GM18499 (cell line): ENCODE measurements around the gene HS3ST5.

ENCODE experiments used
- ATAC-seq: cut with Tn5 transposase; IDR thresholded peaks from one replicate; pipeline ENCODE4 v1.9.1; 2021; ENCODE audit warnings: moderate number of reproducible peaks; ENCODE audit not compliant: insufficient read depth, unreplicated experiment

HS3ST5 gene

DNA sequence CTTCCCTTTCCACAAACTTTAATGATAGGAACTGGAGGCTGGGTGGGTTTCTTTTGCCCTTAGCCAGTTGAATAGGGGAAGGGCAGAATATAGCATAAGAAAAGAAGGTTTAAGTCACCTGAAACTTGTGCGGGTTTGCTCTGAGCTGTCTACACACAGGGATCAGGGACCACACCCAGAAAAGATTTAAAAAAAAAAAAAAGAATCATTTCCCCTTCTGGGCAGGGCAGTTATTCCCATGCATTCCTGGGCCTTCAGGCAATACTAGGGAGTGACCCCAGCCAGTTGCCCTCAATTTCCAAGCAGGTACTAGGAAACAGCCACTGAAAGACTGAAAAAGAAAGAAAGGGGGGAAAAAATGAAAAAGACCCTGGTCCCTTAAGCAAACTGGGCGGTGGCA lies 332.3 kb downstream of the HS3ST5 start:
- no peak for ATAC-seq

DNA sequence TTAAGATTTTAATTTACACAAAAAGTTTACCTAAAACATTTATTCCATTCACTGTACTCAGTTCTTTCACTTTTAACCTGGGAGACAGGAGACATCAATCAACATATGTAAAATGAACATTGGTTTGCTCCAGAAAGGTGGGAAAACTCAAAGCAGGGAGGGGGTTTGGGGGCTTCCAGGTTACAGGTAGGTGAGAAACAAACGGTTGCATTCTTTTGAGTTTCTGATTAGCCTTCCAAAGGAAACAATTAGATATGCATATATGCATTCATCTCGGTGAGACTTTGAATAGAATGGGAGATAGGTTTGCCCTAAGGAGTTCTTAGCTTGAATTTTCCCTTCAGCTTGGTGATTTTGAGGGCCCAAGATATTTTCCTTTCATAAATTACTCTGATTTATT lies 333.6 kb downstream of the HS3ST5 start:
- ATAC-seq: no peak

DNA sequence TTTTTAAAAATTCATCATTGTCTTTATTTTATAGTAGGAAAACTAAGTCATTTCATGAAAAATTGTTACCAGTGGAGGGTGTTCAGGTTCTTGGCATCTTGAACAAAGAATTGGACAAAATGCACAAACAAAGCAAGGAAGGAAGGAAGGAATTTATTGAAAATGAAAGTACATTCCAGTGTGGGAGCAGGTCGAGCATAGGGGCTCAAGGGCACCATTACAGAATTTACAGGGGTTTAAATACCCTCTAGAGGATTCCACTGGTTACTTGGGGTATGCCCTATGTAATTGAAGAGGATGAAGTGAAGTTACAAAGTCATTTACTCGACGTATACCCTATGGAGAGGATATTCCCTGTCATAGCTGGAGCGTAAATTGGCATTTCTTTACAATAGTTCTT lies 334.5 kb downstream of the HS3ST5 start:
- no peak for ATAC-seq

DNA sequence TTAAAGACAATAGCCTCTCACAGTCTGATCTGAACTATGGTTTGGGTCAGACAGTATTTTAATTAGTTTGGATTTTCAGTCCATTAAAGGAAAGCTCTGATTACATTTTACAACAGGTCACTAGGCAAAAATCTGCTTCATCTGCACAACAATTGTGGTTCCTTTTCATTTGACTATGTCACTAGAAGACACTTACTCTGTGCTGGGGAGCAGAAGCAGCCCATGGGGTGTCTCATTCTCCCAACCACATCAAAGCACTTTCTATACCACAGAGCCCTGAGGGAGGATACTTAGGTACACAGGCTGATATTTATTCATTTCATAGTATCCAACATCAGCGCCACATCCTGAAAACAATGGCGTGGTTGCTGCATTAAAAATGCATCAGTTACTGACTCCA lies 335.3 kb downstream of the HS3ST5 start:
- ATAC-seq: peak; percentile 99
